Measurements from ENCODE around the gene DDI2. TPM values are rescaled to one million over a fixed set of nuclear protein-coding genes. Genes with fewer than 3 reads are reported as not detected.

DDI2 gene
- total and polyA plus RNA-seq, 4 donors: 7.2 to 94.3 (median 24.2) TPM

DNA sequence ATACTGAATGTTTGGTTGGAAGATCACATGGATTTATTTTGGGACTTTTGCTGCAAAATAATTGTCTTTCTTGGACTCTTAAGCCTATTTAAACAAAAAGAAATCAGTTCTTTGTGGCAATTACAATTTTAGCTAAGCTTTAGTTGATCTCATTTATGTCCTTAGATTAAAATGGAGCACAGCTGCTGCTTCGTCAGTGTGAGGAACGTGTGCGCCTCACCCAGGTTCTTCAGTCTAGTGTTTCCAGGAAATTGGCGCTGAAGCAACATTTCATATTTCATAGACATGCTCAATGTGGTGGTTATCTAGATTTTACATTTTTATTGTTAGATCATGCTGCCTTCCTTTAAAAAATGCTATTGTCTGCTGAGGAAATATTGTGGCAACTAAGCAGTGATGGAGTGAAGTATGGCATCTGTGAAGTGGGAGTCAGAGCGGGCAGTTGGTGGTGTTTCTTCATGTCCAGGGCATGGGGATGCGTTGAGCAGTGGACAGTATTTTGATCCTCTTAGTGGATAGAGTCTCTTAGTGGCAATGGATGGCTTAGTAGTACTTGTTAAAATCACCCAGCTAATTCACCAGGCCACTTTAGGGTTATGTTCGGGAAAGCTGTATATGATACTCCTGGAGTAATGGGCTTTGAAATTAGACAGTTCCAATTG is 5.6 kb downstream of the DDI2 start:
- H3K27me3 ChIP-seq (ENCODE audit: control insufficient read depth in 3 of 3, insufficient read depth in 3 of 3, low read length in 2 of 3): no peaks in the 10 kb centered on the region
- WGBS, 2 donors: 66 to 73% methylated on average over 7 of the region's 7 CpGs
- H3K36me3 ChIP-seq (ENCODE audit: control insufficient read depth in 4 of 4, insufficient read depth in 4 of 4, low read length in 4 of 4): peaks cover under 1 to 8% (median 6%) of the 10 kb centered on the region in 4 donors
- no peak overlapping the region for H3K4me3 ChIP-seq
- DNase-seq (peak in 2 of 3 donors; percentile 11 to 22), ATAC-seq (ENCODE audit: insufficient read depth, low FRiP score) (no peak)
- H3K27ac ChIP-seq (ENCODE audit: low read depth in 1 of 2, low read length in 1 of 2): no peak overlapping the region
- no peak overlapping the region for H3K9ac ChIP-seq (ENCODE audit: insufficient read depth in 1 of 2, low read length in 2 of 2)
- H3K4me1 ChIP-seq (ENCODE audit: control insufficient read depth in 5 of 5, insufficient read depth in 5 of 5, low read length in 5 of 5): peaks cover 7 to 67% (median 35%) of the 10 kb centered on the region in 5 donors
- TF ChIP-seq, protein P1, sequence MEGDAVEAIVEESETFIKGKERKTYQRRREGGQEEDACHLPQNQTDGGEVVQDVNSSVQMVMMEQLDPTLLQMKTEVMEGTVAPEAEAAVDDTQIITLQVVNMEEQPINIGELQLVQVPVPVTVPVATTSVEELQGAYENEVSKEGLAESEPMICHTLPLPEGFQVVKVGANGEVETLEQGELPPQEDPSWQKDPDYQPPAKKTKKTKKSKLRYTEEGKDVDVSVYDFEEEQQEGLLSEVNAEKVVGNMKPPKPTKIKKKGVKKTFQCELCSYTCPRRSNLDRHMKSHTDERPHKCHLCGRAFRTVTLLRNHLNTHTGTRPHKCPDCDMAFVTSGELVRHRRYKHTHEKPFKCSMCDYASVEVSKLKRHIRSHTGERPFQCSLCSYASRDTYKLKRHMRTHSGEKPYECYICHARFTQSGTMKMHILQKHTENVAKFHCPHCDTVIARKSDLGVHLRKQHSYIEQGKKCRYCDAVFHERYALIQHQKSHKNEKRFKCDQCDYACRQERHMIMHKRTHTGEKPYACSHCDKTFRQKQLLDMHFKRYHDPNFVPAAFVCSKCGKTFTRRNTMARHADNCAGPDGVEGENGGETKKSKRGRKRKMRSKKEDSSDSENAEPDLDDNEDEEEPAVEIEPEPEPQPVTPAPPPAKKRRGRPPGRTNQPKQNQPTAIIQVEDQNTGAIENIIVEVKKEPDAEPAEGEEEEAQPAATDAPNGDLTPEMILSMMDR (IDR thresholded peaks at IDR 0.05; ENCODE audit: control extremely low read depth, extremely low read depth): no peak
- H3K9me3 ChIP-seq (ENCODE audit: control insufficient read depth in 4 of 4, insufficient read depth in 3 of 4, low read length in 3 of 4): no peaks in the 10 kb centered on the region

DNA sequence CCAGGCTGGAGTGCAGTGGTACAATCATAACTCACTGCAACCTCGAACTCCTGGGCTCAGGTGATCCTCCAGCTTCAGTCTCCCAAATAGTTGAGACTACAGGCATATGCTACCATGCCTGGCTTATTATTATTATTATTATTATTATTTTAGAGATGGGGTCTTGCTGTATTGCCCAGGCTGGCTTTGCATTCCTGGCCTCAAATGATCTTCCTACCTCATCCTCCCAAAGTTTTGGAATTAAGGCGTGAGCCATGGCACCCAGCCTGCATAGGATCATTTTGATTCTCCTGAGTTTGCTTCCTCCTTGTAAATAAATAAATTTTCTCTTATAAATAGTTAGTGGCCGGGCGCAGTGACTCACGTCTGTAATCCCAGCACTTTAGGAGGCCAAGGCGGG is 6.2 kb downstream of the DDI2 start:
- TF ChIP-seq, protein P1 (IDR thresholded peaks at IDR 0.05; ENCODE audit: control extremely low read depth, extremely low read depth): no peak
- peaks cover 7 to 73% (median 38%) of the 10 kb centered on the region in 5 donors for H3K4me1 ChIP-seq (ENCODE audit: control insufficient read depth in 5 of 5, insufficient read depth in 5 of 5, low read length in 5 of 5)
- no peaks in the 10 kb centered on the region for H3K27me3 ChIP-seq (ENCODE audit: control insufficient read depth in 3 of 3, insufficient read depth in 3 of 3, low read length in 2 of 3)
- no peak for ATAC-seq (ENCODE audit: insufficient read depth, low FRiP score)
- WGBS, 2 donors: 70 to 87% methylated on average over 6 of the region's 6 CpGs
- H3K36me3 ChIP-seq (ENCODE audit: control insufficient read depth in 4 of 4, insufficient read depth in 4 of 4, low read length in 4 of 4): peaks cover 0 to 8% (median 6%) of the 10 kb centered on the region in 4 donors
- no peak for DNase-seq
- no peak overlapping the region for H3K4me3 ChIP-seq
- H3K9ac ChIP-seq (ENCODE audit: insufficient read depth in 1 of 2, low read length in 2 of 2): no peak overlapping the region
- no peaks in the 10 kb centered on the region for H3K9me3 ChIP-seq (ENCODE audit: control insufficient read depth in 4 of 4, insufficient read depth in 3 of 4, low read length in 3 of 4)
- no peak overlapping the region for H3K27ac ChIP-seq (ENCODE audit: low read depth in 1 of 2, low read length in 1 of 2)

DNA sequence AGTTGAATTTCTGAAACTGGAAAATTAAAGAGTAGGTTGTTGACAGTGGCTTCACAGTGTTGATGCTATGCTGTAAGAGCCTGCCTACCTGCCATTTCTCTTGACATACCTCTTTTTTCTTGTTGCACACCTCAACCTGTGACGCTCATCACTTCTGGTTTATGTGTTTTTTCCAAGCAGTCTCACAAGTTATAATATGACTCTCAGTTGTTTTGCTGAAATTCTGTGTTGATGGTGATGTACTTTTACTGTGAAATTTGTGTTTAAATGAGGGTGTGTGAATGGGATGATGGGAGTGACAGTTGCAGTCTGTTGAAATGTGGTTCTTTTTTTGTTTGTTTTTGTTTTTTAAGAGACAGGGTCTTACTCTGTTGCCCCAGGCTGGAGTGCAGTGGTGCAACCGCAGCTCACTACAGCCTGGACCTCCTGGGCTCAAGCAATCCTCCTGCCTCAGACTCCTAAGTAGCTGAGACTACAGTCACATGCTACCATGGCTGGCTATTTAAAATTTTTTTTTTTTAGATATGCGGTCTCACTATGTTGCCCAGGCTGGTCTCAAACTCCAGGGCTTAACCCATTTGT is 7.0 kb downstream of the DDI2 start:
- Histone ChIP-seq H3K27me3 (ENCODE audit: control insufficient read depth in 3 of 3, insufficient read depth in 3 of 3, low read length in 2 of 3) (no peaks in the 10 kb centered on the region), H3K4me1 (ENCODE audit: control insufficient read depth in 5 of 5, insufficient read depth in 5 of 5, low read length in 5 of 5) (peaks cover 5 to 68% (median 33%) of the 10 kb centered on the region in 5 donors), H3K9me3 (ENCODE audit: control insufficient read depth in 4 of 4, insufficient read depth in 3 of 4, low read length in 3 of 4) (no peaks in the 10 kb centered on the region), H3K27ac (ENCODE audit: low read depth in 1 of 2, low read length in 1 of 2) (no peak overlapping the region), H3K36me3 (ENCODE audit: control insufficient read depth in 4 of 4, insufficient read depth in 4 of 4, low read length in 4 of 4) (peaks cover 0 to 8% (median 6%) of the 10 kb centered on the region in 4 donors), H3K9ac (ENCODE audit: insufficient read depth in 1 of 2, low read length in 2 of 2) (no peak overlapping the region), H3K4me3 (no peak overlapping the region)
- TF ChIP-seq, protein P1 (IDR thresholded peaks at IDR 0.05; ENCODE audit: control extremely low read depth, extremely low read depth): no peak
- DNase-seq: no peak
- ATAC-seq (ENCODE audit: insufficient read depth, low FRiP score): no peak
- 95 to 96% methylated on average over 3 of the region's 3 CpGs for WGBS, 2 donors
